DLD1 (cell line): ENCODE results near the gene ATF6.

Source experiments
- in situ Hi-C: cut with HindIII; loops from 2 replicates; pipeline ENCODE4 v1.10.0; 2017; ENCODE audit warnings: low sequenced_read_pairs

ATF6 gene

GRCh38 chr1:161933592-161934588, 167.8 kb downstream of the ATF6 start:
- in situ Hi-C loops = no loop called here

GRCh38 chr1:161935264-161935663, 169.1 kb downstream of the ATF6 start:
- in situ Hi-C loops = no loop called here

GRCh38 chr1:161936786-161937185, 170.7 kb downstream of the ATF6 start:
- in situ Hi-C loops = no loop called here

GRCh38 chr1:161940866-161941591, 174.9 kb downstream of the ATF6 start:
- in situ Hi-C loops = no loop called here

GRCh38 chr1:161941726-161942436, 175.8 kb downstream of the ATF6 start:
- in situ Hi-C loops = no loop called here

GRCh38 chr1:161943737-161944136, 177.6 kb downstream of the ATF6 start:
- in situ Hi-C loops = no loop called here

GRCh38 chr1:161944381-161944780, 178.3 kb downstream of the ATF6 start:
- in situ Hi-C loops = no loop called here

- in situ Hi-C loops = no loop called here
These were observed 179.4 kb downstream of the ATF6 start for GRCh38 chr1:161945306-161946060.

- in situ Hi-C loops = no loop called here
These were observed 180.2 kb downstream of the ATF6 start for GRCh38 chr1:161946071-161946987.

GRCh38 chr1:161948435-161948834, 182.3 kb downstream of the ATF6 start:
- in situ Hi-C loops = no loop called here

- in situ Hi-C loops = no loop called here
These were observed 183.4 kb downstream of the ATF6 start for GRCh38 chr1:161949548-161949947.

GRCh38 chr1:161950377-161950776, 184.3 kb downstream of the ATF6 start:
- in situ Hi-C loops = no loop called here

GRCh38 chr1:161951646-161952045, 185.5 kb downstream of the ATF6 start:
- in situ Hi-C loops = no loop called here

GRCh38 chr1:161952607-161953172, 186.6 kb downstream of the ATF6 start:
- in situ Hi-C loops = no loop called here

- in situ Hi-C loops = no loop called here
These were observed 187.3 kb downstream of the ATF6 start for GRCh38 chr1:161953256-161953920.

GRCh38 chr1:161954050-161954449, 187.9 kb downstream of the ATF6 start:
- in situ Hi-C loops = no loop called here

GRCh38 chr1:161954466-161954865, 188.3 kb downstream of the ATF6 start:
- in situ Hi-C loops = no loop called here

- in situ Hi-C loops = no loop called here
These were observed 189.5 kb downstream of the ATF6 start for GRCh38 chr1:161955606-161956005.

- in situ Hi-C loops = no loop called here
These were observed 190.0 kb downstream of the ATF6 start for GRCh38 chr1:161956097-161956496.
